HG03521 (cell line): ENCODE data around the gene MIX23.
A peak's percentile ranks its signal among the peaks of the same experiment; 100 is the strongest.
"Not testable (repeated sequence)": the region's sequence is repeated elsewhere in the genome, so short reads cannot be mapped to it uniquely, and the experiment has no call there.

Experiments used
- ATAC-seq: cut with Tn5 transposase; IDR thresholded peaks from one replicate; pipeline ENCODE4 v1.9.1; 2021; ENCODE audit warnings: mild to moderate bottlenecking, moderate library complexity; ENCODE audit not compliant: unreplicated experiment

MIX23 gene

GRCh38 chr3:122392868-122393844 lies 10.1 kb upstream of the MIX23 start:
- ATAC-seq = no peak

GRCh38 chr3:122391681-122392446 lies 8.8 kb upstream of the MIX23 start:
- ATAC-seq = no peak

GRCh38 chr3:122390665-122391064 lies 7.6 kb upstream of the MIX23 start:
- no peak for ATAC-seq

- no peak for ATAC-seq
Measured at GRCh38 chr3:122389892-122390291, 6.9 kb upstream of the MIX23 start.

GRCh38 chr3:122389197-122389596 lies 6.2 kb upstream of the MIX23 start:
- no peak for ATAC-seq

- no peak for ATAC-seq
Measured at GRCh38 chr3:122387709-122388108, 4.7 kb upstream of the MIX23 start.

GRCh38 chr3:122383771-122384697 lies 1.0 kb upstream of the MIX23 start, which contains the start of gene FAM162A:
FAM162A (plus strand) TSS chr3:122384182; CDS start chr3:122384266, 84 bp downstream.
- ATAC-seq = peak; percentile 95

- ATAC-seq = no peak
Measured at GRCh38 chr3:122377975-122378374, 5.1 kb downstream of the MIX23 start.

- no peak for ATAC-seq
Measured at GRCh38 chr3:122374034-122374433, 9.0 kb downstream of the MIX23 start.

- no peak for ATAC-seq
Measured at GRCh38 chr3:122366379-122366749, 16.7 kb downstream of the MIX23 start.

- ATAC-seq = not testable (repeated sequence)
Measured at GRCh38 chr3:122365582-122366378, 17.3 kb downstream of the MIX23 start.

GRCh38 chr3:122365073-122365472 lies 18.0 kb downstream of the MIX23 start:
- ATAC-seq = no peak

GRCh38 chr3:122364490-122364889 lies 18.5 kb downstream of the MIX23 start:
- ATAC-seq = no peak

- ATAC-seq = no peak
Measured at GRCh38 chr3:122362026-122362425, 21.0 kb downstream of the MIX23 start.

GRCh38 chr3:122358703-122359032 lies 24.4 kb downstream of the MIX23 start:
- ATAC-seq = no peak

- no peak for ATAC-seq
Measured at GRCh38 chr3:122357828-122358702, 25.0 kb downstream of the MIX23 start.

GRCh38 chr3:122356402-122356801 lies 26.6 kb downstream of the MIX23 start:
- ATAC-seq = no peak

- no peak for ATAC-seq
Measured at GRCh38 chr3:122355612-122356011, 27.4 kb downstream of the MIX23 start.

- no peak for ATAC-seq
Measured at GRCh38 chr3:122353893-122354401, 29.1 kb downstream of the MIX23 start.
